RWPE1 (cell line): ENCODE data around the gene SLC6A18.
"Not testable (repeated sequence)": the region's sequence is repeated elsewhere in the genome, so short reads cannot be mapped to it uniquely, and the experiment has no call there.

ENCODE experiments used
- CTCF ChIA-PET: fragments of 350-600 bp; sonication (Branson Sonifier 250); formaldehyde crosslinking; extraction: SDS; loops from one replicate; lab custom pipeline; 2021; lab: Yijun Ruan, JAX
- POLR2A ChIA-PET: fragments of 400-600 bp; formaldehyde crosslinking; extraction: SDS; loops from one replicate; lab custom pipeline; 2020; ENCODE audit warnings: antibody characterized with exemption; ENCODE audit not compliant: low non-redundant PET; lab: Yijun Ruan, JAX
- DNase-seq: peaks from one replicate; pipeline ENCODE4 v3.0.0; 2012; ENCODE audit warnings: low spot score
- H3K27ac ChIP-seq: fragments of 450-650 bp; 2 replicates; pipeline ENCODE4 v1.5.1; 2017
- CTCF ChIP-seq: fragments of 450-650 bp; conservative IDR thresholded peaks from 2 replicates; pipeline ENCODE4 v1.5.1; 2017; ENCODE audit warnings: low read depth, mild to moderate bottlenecking

Gene SLC6A18

GRCh38 chr5:1280177-1281037, 55.2 kb downstream of the SLC6A18 start:
- no peak for TF ChIP-seq CTCF
- POLR2A ChIA-PET, result no interaction called here
- DNase-seq, result no peak
- H3K27ac ChIP-seq, result no peak overlapping the region
- CTCF ChIA-PET, result no interaction called here

GRCh38 chr5:1281038-1281882, 56.1 kb downstream of the SLC6A18 start:
- H3K27ac ChIP-seq, result peak overlapping the region; percentile 82
- no peak for TF ChIP-seq CTCF
- POLR2A ChIA-PET, result no interaction called here
- no peak for DNase-seq
- CTCF ChIA-PET, result interaction anchor here (0.6 to 0.7 kb wide), 2 partner anchors 15 to 41 kb away, joined by 3 to 4 read pairs; no protein-coding TSS in a partner anchor

GRCh38 chr5:1282131-1282992, 57.2 kb downstream of the SLC6A18 start:
- ChIA-PET POLR2A (no interaction called here), CTCF (interaction anchor here (0.6 to 0.7 kb wide), 2 partner anchors 16 to 43 kb away, joined by 3 to 4 read pairs; no protein-coding TSS in a partner anchor)
- H3K27ac ChIP-seq, result peak overlapping the region; percentile 82
- no peak for TF ChIP-seq CTCF
- peak; percentile 70 for DNase-seq

GRCh38 chr5:1282993-1283728, 58.0 kb downstream of the SLC6A18 start:
- CTCF ChIA-PET, POLR2A ChIA-PET, DNase-seq, H3K27ac ChIP-seq: not testable (repeated sequence)

- H3K27ac ChIP-seq, CTCF ChIA-PET, DNase-seq: not testable (repeated sequence)
- POLR2A ChIA-PET, result interaction anchor here (0.7 kb wide), 1 partner anchor 65 kb away, joined by 5 read pairs; no protein-coding TSS in a partner anchor
Observed at GRCh38 chr5:1283729-1284041, 58.5 kb downstream of the SLC6A18 start.

- not testable (repeated sequence) for DNase-seq, H3K27ac ChIP-seq
- ChIA-PET CTCF (interaction anchor here (0.7 to 1.2 kb wide), 2 partner anchors 76 to 153 kb away, joined by 3 to 8 read pairs; no protein-coding TSS in a partner anchor), POLR2A (interaction anchor here (0.7 kb wide), 1 partner anchor 64 kb away, joined by 5 read pairs; no protein-coding TSS in a partner anchor)
Observed at GRCh38 chr5:1284336-1284970, 59.3 kb downstream of the SLC6A18 start.

GRCh38 chr5:1285141-1285540, 60.0 kb downstream of the SLC6A18 start:
- TF ChIP-seq CTCF, result no peak
- POLR2A ChIA-PET, result no interaction called here
- CTCF ChIA-PET, result interaction anchor here (0.7 to 1.2 kb wide), 2 partner anchors 77 to 153 kb away, joined by 3 to 8 read pairs; no protein-coding TSS in a partner anchor
- DNase-seq, result no peak
- H3K27ac ChIP-seq, result no peak overlapping the region
